Activated naive CD8-positive, alpha-beta T cell treated with anti-CD3 and anti-CD28 coated beads, Interleukin-2, amount 10 ng/mL, durations not matched to agents 7 days and 5 days (primary cell): ENCODE measurements around the gene AADAT. TPM values are rescaled to one million over a fixed set of nuclear protein-coding genes. Genes with fewer than 3 reads are reported as not detected.

Experiments
- ATAC-seq: fragments of 150-1000 bp; cut with Tn5 transposase; one replicate; pipeline ENCODE4 v1.10.0; 2021; ENCODE audit warnings: low read depth, moderate library complexity
- POLR2A ChIA-PET: fragments of 350-600 bp; sonication (Branson Sonifier 250); formaldehyde crosslinking; loops from one replicate; lab custom pipeline; 2021; ENCODE audit warnings: antibody characterized with exemption; lab: Charles Lee
- DNase-seq: peaks from one replicate; pipeline ENCODE4 v3.0.0; 2021
- H3K27ac Mint-ChIP-seq: one replicate; pipeline ENCODE4 v1.8.0; 2022; ENCODE audit warnings: mild to moderate bottlenecking, mixed read lengths
- H3K27me3 Mint-ChIP-seq: one replicate; pipeline ENCODE4 v1.8.0; 2022; ENCODE audit warnings: mild to moderate bottlenecking, moderate library complexity, mixed read lengths
- H3K36me3 Mint-ChIP-seq: one replicate; pipeline ENCODE4 v1.8.0; 2021; ENCODE audit warnings: mild to moderate bottlenecking, mixed read lengths
- H3K4me1 Mint-ChIP-seq: one replicate; pipeline ENCODE4 v1.8.0; 2021; ENCODE audit warnings: mixed read lengths
- H3K4me3 Mint-ChIP-seq: one replicate; pipeline ENCODE4 v1.8.0; 2022; ENCODE audit warnings: mild to moderate bottlenecking, moderate library complexity, mixed read lengths
- H3K9me3 Mint-ChIP-seq: one replicate; pipeline ENCODE4 v1.8.0; 2021; ENCODE audit warnings: mixed read lengths
- total RNA-seq, 2 experiments: library from RNA; stranded (reverse); gene quantifications; one replicate each; pipeline ENCODE4 v1.2.3, GENCODE V29; 2021

The AADAT gene
- total RNA-seq, 2 experiments from 2014 or later = not detected

DNA sequence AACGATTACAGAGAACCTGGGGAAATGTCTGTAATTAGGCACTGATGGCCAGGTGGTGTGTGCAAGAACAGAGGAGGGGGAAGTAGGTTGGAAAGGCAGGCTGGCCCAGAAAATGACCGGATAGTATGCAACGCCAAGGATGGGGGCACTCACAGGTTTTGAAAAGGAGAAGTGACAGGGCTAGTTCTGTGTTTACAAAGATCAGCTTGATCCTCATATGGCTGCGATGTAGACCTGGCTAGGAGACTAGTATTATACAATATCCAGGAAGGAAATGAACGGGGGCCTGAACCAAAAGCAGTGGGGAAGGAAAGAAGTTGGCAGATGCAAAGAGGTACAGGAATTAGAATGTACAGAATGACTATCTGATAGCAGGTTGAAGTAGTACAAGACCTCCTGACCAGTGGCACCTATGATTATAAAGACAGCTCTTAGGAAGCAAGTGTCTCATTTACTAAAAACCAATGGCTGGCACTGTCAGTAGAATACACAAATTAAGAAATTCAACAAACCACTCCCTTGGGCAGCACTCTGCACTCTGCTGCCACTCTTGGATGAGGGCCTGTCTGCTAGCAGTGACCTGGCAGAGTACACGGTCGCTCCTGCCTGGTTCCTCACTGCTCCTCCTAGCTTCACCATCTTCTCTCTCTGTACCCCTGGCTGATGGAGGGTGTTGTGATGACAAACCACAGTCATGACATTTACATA lies 77.7 kb downstream of the AADAT start:
- Mint-ChIP-seq H3K27me3 (peaks cover 2% of the 10 kb centered on the region), H3K4me3 (no peak overlapping the region), H3K4me1 (peaks cover 4% of the 10 kb centered on the region), H3K36me3 (no peaks in the 10 kb centered on the region), H3K9me3 (no peaks in the 10 kb centered on the region), H3K27ac (no peak overlapping the region)
- ATAC-seq = no peak
- POLR2A ChIA-PET = no interaction called here
- no peak for DNase-seq

Other genes with a start within 250 kb of the AADAT start
- 1 to 10 TPM; 1.6 to 1.7 TPM for gene MFAP3L, start 63.6 kb downstream of the AADAT start, total RNA-seq